ENCODE data around the gene LYST.

The LYST gene

DNA sequence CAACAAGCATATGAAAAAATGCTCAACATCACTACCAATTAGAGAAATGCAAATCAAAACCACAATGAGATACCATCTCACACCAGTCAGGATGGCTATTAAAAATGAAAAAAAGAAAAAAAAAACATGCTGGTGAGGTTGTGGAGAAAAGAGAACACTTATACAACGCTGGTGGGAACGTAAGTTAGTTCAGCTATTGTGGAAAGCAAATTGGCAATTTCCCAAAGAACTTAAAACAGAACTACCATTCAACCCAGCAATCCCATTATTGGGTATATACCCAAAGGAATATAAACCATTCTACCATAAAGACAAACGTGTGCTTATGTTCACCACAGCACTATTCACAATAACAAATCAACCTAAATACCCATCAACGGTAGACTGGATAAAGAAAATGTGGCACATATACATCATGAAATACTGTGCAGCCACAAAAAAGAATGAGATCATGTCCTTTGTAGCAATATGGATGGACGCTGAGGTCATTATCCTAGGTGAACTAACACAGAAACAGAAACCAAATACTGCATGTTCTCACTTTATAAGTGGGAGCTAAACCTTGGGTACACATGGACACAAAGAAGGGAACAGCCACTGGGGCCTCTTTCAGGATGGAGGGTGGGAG is 49.5 kb downstream of the LYST start:
- TF ChIP-seq, protein P1, sequence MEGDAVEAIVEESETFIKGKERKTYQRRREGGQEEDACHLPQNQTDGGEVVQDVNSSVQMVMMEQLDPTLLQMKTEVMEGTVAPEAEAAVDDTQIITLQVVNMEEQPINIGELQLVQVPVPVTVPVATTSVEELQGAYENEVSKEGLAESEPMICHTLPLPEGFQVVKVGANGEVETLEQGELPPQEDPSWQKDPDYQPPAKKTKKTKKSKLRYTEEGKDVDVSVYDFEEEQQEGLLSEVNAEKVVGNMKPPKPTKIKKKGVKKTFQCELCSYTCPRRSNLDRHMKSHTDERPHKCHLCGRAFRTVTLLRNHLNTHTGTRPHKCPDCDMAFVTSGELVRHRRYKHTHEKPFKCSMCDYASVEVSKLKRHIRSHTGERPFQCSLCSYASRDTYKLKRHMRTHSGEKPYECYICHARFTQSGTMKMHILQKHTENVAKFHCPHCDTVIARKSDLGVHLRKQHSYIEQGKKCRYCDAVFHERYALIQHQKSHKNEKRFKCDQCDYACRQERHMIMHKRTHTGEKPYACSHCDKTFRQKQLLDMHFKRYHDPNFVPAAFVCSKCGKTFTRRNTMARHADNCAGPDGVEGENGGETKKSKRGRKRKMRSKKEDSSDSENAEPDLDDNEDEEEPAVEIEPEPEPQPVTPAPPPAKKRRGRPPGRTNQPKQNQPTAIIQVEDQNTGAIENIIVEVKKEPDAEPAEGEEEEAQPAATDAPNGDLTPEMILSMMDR (conservative IDR thresholded peaks at IDR 0.05; ENCODE audit: low read length) = no peak
- H3F3A ChIP-seq (ENCODE audit: low read depth) = no peaks in the 10 kb centered on the region
- H2AFZ ChIP-seq (ENCODE audit: low read length) = no peak overlapping the region
- no peaks in the 10 kb centered on the region for H4K20me1 ChIP-seq (ENCODE audit: insufficient read depth, low read length, poor library complexity, severe bottlenecking)
- no peak overlapping the region for H3K4me2 ChIP-seq (ENCODE audit: low read depth, low read length, poor library complexity, severe bottlenecking)
- no peaks in the 10 kb centered on the region for H3K9me3 ChIP-seq (ENCODE audit: insufficient read depth, low read depth, low read length)
- H3K27me3 ChIP-seq (ENCODE audit: insufficient read depth, low read length, poor library complexity, severe bottlenecking) = no peaks in the 10 kb centered on the region
- no peaks in the 10 kb centered on the region for H3K79me2 ChIP-seq (ENCODE audit: insufficient read depth, low read length)
- no peaks in the 10 kb centered on the region for H3K36me3 ChIP-seq (ENCODE audit: insufficient read depth, low read length)
- H3K4me3 ChIP-seq (ENCODE audit: low read length, poor library complexity, severe bottlenecking) = no peak overlapping the region
- H3K4me1 ChIP-seq (ENCODE audit: insufficient read depth, low read length, poor library complexity, severe bottlenecking) = no peaks in the 10 kb centered on the region
- no peaks in the 10 kb centered on the region for H3K9me2 ChIP-seq (replicated peaks; ENCODE audit: low read depth, low read length)
- H3K9ac ChIP-seq (ENCODE audit: low read depth, low read length, poor library complexity, severe bottlenecking) = no peak overlapping the region

DNA sequence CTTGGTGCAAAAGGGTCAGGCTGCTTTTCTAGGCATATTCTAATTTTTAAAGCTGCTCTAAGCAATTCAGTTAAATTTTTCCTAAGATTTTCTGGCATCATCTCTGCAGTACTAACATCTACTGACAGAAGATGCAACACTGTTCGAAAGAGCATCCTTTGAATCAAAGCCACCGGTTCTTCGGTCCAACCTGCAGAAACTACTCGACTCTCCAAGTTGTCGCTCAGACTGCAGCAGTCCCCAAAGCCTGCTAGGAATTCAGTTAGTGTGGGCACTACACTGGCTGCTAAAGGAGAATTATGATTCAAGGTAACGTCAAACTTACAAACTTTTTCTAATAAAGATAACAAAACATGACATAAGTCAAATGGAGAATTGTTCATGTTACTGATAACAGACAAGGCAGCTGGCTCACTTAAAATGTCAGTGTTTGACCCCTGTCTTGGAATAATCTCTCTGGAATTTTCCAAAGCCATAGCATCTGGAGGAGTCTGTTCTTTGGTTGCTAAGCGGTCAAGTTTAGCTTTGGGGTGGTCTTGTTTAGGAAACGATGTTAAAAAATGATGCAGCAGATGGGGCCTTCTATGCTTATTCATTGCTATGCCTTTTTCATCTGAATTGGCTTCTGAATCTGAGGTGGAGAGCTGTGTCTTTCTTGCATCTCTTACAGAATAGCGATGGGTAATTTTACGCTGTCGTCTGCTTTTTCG is 56.9 kb downstream of the LYST start:
- Histone ChIP-seq H3K4me1 (ENCODE audit: insufficient read depth, low read length, poor library complexity, severe bottlenecking) (no peaks in the 10 kb centered on the region), H2AFZ (ENCODE audit: low read length) (no peak overlapping the region)
- TF ChIP-seq, protein P1 (conservative IDR thresholded peaks at IDR 0.05; ENCODE audit: low read length) = no peak
- TF ChIP-seq EZH2phosphoT487 (IDR thresholded peaks at IDR 0.05; ENCODE audit: borderline replicate concordance) = no peak

DNA sequence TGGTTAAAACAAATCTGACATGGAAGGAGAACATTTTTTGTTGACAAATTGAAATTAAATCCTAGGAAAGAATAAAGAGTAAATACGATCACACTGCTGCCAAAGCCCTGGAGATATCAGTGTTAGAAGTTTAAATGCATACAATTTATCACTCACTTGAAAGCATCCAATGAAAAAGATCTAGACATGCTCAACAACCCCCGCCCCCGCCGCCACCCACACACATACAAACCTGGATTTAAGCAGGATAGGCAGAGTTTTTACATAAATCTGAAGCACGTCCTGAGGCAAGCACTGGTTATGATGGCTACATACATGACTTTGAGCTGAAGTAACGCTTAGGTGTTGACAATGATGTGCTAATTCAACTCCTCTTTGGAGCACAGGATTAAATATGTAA is 58.5 kb downstream of the LYST start:
- no peaks in the 10 kb centered on the region for H3K36me3 ChIP-seq (ENCODE audit: insufficient read depth, low read length)
- TF ChIP-seq, protein P1 (conservative IDR thresholded peaks at IDR 0.05; ENCODE audit: low read length) = no peak
- TF ChIP-seq EZH2phosphoT487 (IDR thresholded peaks at IDR 0.05; ENCODE audit: borderline replicate concordance) = no peak
- H4K20me1 ChIP-seq (ENCODE audit: insufficient read depth, low read length, poor library complexity, severe bottlenecking) = no peaks in the 10 kb centered on the region
- H3K27me3 ChIP-seq (ENCODE audit: insufficient read depth, low read length, poor library complexity, severe bottlenecking) = no peaks in the 10 kb centered on the region
- no peaks in the 10 kb centered on the region for H3F3A ChIP-seq (ENCODE audit: low read depth)
- H3K4me2 ChIP-seq (ENCODE audit: low read depth, low read length, poor library complexity, severe bottlenecking) = no peak overlapping the region
- no peak overlapping the region for H3K4me3 ChIP-seq (ENCODE audit: low read length, poor library complexity, severe bottlenecking)
- no peaks in the 10 kb centered on the region for H3K9me3 ChIP-seq (ENCODE audit: insufficient read depth, low read depth, low read length)
- no peaks in the 10 kb centered on the region for H3K9me2 ChIP-seq (replicated peaks; ENCODE audit: low read depth, low read length)
- H3K9ac ChIP-seq (ENCODE audit: low read depth, low read length, poor library complexity, severe bottlenecking) = no peak overlapping the region
- no peaks in the 10 kb centered on the region for H3K4me1 ChIP-seq (ENCODE audit: insufficient read depth, low read length, poor library complexity, severe bottlenecking)
- no peak overlapping the region for H2AFZ ChIP-seq (ENCODE audit: low read length)
- H3K79me2 ChIP-seq (ENCODE audit: insufficient read depth, low read length) = no peaks in the 10 kb centered on the region

More for the DNA sequence above, 56.9 kb downstream of the LYST start:
- Histone ChIP-seq H4K20me1 (ENCODE audit: insufficient read depth, low read length, poor library complexity, severe bottlenecking) (no peaks in the 10 kb centered on the region), H3F3A (ENCODE audit: low read depth) (no peaks in the 10 kb centered on the region), H3K4me3 (ENCODE audit: low read length, poor library complexity, severe bottlenecking) (no peak overlapping the region), H3K9me2 (replicated peaks; ENCODE audit: low read depth, low read length) (no peaks in the 10 kb centered on the region), H3K27me3 (ENCODE audit: insufficient read depth, low read length, poor library complexity, severe bottlenecking) (no peaks in the 10 kb centered on the region), H3K4me2 (ENCODE audit: low read depth, low read length, poor library complexity, severe bottlenecking) (no peak overlapping the region), H3K79me2 (ENCODE audit: insufficient read depth, low read length) (no peaks in the 10 kb centered on the region), H3K9me3 (ENCODE audit: insufficient read depth, low read depth, low read length) (no peaks in the 10 kb centered on the region), H3K36me3 (ENCODE audit: insufficient read depth, low read length) (no peaks in the 10 kb centered on the region), H3K9ac (ENCODE audit: low read depth, low read length, poor library complexity, severe bottlenecking) (no peak overlapping the region)
